GM13977 (cell line): ENCODE data around the gene RPS6KC1.

Experiments
- DNase-seq: peaks from one replicate; pipeline ENCODE4 v3.0.0; 2012; ENCODE audit warnings: low spot score
- in situ Hi-C: fragments of 300-500 bp; cut with MboI; formaldehyde crosslinking; loops from one replicate; pipeline ENCODE4 v1.12.0; 2022; ENCODE audit warnings: low sequenced_read_pairs, low pct_unique_long_range_greater_than_20kb, mixed read lengths, inconsistent platforms; ENCODE audit not compliant: unreplicated experiment
- TF ChIP-seq, protein P1 (sequence below): IDR thresholded peaks from 2 replicates; pipeline ENCODE4 v1.5.1; 2012; ENCODE audit warnings: mild to moderate bottlenecking, control low read depth; ENCODE audit not compliant: insufficient read depth; ENCODE audit errors: extremely low read depth, missing control alignments

The RPS6KC1 gene

DNA sequence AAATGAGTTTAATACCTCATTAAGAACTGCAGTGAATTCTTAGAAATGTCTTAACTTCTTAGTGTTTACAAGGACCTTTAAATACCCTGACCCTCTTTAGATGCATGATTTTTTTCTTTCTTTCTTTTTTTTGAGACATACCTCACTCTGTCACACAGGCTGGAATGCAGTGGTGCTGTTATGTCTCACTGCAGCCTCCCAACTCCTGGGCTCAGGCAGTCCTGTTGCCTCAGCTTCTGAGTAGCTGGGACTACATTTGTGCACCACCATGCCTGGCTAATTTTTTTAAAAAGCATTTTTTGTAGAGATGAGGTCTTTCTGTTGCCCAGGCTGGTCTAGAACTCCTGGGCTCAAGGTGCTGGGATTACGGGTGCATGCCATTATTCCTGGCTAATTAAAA is 191.8 kb downstream of the RPS6KC1 start:
- in situ Hi-C loops = no loop called here
- TF ChIP-seq, protein P1, sequence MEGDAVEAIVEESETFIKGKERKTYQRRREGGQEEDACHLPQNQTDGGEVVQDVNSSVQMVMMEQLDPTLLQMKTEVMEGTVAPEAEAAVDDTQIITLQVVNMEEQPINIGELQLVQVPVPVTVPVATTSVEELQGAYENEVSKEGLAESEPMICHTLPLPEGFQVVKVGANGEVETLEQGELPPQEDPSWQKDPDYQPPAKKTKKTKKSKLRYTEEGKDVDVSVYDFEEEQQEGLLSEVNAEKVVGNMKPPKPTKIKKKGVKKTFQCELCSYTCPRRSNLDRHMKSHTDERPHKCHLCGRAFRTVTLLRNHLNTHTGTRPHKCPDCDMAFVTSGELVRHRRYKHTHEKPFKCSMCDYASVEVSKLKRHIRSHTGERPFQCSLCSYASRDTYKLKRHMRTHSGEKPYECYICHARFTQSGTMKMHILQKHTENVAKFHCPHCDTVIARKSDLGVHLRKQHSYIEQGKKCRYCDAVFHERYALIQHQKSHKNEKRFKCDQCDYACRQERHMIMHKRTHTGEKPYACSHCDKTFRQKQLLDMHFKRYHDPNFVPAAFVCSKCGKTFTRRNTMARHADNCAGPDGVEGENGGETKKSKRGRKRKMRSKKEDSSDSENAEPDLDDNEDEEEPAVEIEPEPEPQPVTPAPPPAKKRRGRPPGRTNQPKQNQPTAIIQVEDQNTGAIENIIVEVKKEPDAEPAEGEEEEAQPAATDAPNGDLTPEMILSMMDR = no peak
- DNase-seq = no peak

DNA sequence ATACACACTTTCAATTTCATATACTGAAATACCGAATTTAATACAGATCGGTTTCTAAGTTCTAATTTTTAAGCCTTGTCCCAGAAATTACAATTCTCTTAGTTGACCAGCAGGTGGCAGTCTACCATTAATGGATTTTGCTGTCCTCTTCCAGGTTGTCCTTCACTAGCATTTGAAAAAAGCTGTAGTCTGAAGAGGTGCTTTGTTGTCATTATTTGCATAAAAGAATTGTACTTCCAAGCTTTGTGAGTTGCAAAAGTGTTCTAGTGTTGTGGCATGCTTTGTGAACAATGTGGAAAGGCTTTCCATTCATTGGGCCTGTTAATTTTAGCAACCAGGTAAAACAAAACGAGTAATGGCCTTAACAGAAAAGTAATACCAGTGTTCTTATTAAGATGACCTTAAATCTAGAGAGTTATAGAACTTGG is 193.6 kb downstream of the RPS6KC1 start:
- TF ChIP-seq, protein P1 = peak; percentile 64
- in situ Hi-C loops = no loop called here
- DNase-seq = peak; percentile 18

DNA sequence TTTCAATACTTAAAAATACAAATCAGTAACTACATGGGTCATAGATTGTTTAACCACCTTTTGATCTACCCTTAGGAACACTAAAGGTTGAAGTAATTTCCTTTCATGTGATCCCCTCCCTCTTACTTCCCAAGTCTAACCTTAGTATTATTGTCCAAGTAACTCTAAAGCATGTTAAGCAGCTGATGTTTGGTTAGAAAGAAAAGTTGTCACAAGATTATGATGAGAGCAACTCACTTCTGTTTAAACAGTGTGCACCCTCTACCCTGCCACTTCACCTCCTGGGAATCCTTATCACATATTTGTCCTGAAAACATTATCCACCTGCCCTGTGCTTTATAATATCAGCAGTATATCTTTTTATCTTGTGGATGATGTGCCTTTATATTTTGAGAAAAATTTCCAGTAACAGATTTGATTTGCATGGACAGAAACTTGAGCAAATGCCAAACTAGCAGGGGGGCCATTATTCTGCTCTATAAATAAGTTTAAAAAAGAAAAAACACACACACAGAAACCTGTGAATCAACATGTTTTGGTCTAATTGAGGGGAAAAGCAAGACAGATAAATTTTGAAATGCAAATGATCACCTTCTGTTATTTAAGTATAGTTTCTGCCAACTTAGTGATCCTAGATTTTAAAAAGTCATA is 194.3 kb downstream of the RPS6KC1 start:
- in situ Hi-C loops = no loop called here
- no peak for DNase-seq
- TF ChIP-seq, protein P1 = no peak

DNA sequence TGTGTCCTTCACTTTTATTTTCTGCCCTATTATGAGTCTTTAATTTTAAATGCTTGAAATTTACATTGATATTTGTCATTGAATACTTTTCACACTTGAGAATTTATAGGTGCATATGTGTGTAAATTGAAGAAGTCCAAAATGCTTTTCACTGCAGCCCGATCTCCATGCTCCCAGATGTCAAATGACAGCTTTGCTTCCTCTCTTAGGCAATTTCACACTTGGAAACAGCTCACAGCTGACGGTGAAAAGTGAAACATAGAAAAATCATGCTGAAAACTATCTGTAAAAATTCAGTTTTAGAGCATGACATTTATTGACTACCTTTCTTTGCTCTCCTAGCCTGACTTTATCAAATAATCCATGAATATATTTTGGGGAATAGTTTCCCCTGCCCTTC is 196.0 kb downstream of the RPS6KC1 start:
- DNase-seq = no peak
- TF ChIP-seq, protein P1 = no peak
- in situ Hi-C loops = no loop called here

DNA sequence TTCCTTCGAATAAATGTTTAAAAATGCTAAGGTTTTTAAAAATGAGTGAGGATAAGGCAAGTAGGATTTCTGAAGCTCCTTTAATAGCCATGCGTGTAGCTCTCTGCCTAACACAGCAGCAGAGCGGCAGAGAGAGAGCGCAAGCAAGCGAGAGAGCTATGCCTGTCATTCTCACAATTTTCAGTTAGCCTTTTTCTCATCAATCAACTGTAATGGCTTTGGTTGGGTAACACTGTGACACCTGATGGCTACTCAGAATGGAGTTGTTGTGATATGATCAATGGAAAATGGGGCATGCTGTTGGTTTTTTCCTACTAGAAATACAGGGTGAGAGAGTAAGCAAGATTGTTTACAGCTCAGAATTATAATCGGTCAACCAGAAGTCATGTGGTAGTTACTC is 198.4 kb downstream of the RPS6KC1 start:
- in situ Hi-C loops = no loop called here
- DNase-seq = no peak
- TF ChIP-seq, protein P1 = no peak

DNA sequence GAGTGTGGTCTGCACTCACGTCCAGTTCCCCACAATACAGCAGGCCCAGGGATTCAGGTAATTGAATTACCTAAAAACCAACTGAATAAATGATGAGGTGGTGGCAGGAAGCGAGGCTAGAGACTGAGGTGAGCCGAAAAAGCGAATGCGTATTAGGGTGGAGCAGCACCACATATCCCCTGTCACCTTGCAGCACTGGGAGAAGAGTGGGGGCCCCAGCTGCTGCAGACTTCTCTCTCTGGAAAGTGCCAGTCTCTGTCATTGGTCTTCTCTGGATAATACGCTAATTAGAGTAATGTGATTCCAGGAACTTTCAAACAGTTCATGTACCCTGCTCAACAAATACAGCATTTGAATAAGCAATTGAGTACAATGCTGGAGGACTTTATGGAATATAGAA is 199.0 kb downstream of the RPS6KC1 start:
- in situ Hi-C loops = no loop called here
- DNase-seq = no peak
- TF ChIP-seq, protein P1 = no peak
